ENCODE data around the gene ELAVL2.

The ELAVL2 gene

DNA sequence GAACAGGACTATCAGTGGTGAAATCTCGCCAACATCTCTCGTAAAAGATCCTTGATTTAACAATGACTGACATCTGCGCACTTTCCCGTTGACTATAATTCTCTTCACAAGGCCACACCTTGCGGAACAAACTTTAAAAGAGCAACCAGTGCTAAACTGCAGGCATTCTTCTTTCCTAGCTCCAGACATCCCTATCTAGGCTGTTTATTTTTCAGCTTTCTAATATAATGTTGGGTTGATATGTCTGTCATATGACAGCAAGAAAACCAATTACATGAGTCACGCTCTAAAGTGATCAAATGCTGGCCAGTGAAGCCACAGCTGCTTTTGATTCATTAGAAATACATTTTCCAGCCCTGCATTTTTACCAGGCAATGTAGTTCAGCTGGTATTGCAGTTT is 162.5 kb downstream of the ELAVL2 start:
- H3K9me3 ChIP-seq (ENCODE audit: control insufficient read depth, insufficient read depth, low read length), result no peaks in the 10 kb centered on the region
- H3K4me1 ChIP-seq (ENCODE audit: insufficient read depth, low read length), result peaks cover 11% of the 10 kb centered on the region
- no peaks in the 10 kb centered on the region; the same call in 1 of the 2 replicates for H3K36me3 ChIP-seq (ENCODE audit: insufficient read depth, low read length)
- no peak overlapping the region for H3K9ac ChIP-seq (ENCODE audit: low read depth, low read length)

DNA sequence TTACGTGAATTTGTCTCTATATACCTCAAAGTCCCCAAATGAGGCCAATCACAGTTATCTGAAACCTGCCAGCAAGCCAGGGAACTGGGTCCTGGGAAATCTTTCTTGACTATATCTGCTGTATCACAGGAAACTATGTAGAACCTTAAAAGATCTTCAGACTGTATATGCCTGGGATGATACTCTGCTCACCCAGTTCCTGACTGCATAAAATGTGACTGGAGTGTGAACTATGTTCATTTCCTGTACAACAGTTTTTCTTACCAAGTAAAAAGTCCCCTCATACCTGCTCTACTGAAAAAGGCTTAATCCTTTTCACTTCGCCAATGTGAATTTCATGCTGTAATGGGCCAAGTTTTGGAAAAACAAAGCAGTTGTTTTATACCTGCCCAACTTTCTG is 162.9 kb downstream of the ELAVL2 start:
- peaks cover 11% of the 10 kb centered on the region for H3K4me1 ChIP-seq (ENCODE audit: insufficient read depth, low read length)
- H3K36me3 ChIP-seq (ENCODE audit: insufficient read depth, low read length), result no peaks in the 10 kb centered on the region; the same call in 1 of the 2 replicates
- no peak overlapping the region for H3K9ac ChIP-seq (ENCODE audit: low read depth, low read length)
- no peaks in the 10 kb centered on the region for H3K9me3 ChIP-seq (ENCODE audit: control insufficient read depth, insufficient read depth, low read length)

DNA sequence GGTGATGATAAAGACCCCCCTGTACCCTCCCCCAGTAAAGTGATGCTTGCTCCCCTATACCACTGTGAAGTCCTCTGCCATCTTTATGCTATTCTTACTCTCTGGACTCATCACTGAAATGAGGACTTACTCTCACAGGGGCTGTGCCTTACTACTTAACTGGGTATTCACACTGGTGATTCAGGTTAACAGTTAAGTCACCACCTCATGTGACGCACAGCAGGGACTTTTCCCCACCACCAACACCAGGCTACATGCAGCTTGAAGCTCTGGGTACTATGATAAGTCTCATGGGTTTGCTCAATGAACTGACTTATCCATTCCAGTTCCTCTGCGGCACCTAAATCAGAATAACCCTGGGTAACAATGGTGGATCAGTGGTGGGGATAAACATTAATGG is 163.7 kb downstream of the ELAVL2 start:
- no peaks in the 10 kb centered on the region for H3K9me3 ChIP-seq (ENCODE audit: control insufficient read depth, insufficient read depth, low read length)
- no peak overlapping the region for H3K9ac ChIP-seq (ENCODE audit: low read depth, low read length)
- H3K4me1 ChIP-seq (ENCODE audit: insufficient read depth, low read length), result peaks cover 11% of the 10 kb centered on the region
- no peaks in the 10 kb centered on the region; the same call in 1 of the 2 replicates for H3K36me3 ChIP-seq (ENCODE audit: insufficient read depth, low read length)

DNA sequence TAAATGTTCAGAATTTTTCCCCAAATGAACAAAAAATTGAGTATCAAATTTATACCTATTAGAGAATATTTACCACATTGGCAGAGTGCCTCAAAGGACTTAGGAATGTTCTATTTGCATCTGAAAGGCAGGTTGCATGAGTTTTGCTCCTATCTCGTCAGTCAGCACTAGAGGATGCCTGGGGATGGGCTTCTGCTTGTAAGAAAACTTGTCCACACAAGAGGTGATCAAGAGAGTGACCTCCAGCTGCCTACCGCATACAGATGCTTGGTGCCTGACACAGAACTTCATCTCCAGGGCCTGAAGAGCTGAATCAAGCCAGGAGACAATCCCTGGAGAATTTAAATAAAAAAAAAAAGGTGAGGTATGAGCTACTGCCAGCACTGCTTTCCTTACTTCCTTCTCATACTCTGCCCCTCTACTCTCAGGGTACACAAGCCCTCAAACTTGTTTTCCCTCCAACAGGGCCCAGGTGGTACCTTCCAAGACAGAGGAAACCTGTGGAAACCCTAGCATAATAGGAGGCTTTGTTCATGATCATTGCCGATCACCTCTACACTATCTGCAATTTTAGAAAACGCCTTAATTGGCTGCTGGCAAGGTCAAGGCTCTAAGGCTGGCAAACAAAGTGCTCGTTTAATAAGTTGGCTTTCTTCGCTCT is 166.6 kb downstream of the ELAVL2 start:
- Histone ChIP-seq H3K4me1 (ENCODE audit: insufficient read depth, low read length) (peaks cover 11% of the 10 kb centered on the region), H3K36me3 (ENCODE audit: insufficient read depth, low read length) (no peaks in the 10 kb centered on the region; the same call in 1 of the 2 replicates)

DNA sequence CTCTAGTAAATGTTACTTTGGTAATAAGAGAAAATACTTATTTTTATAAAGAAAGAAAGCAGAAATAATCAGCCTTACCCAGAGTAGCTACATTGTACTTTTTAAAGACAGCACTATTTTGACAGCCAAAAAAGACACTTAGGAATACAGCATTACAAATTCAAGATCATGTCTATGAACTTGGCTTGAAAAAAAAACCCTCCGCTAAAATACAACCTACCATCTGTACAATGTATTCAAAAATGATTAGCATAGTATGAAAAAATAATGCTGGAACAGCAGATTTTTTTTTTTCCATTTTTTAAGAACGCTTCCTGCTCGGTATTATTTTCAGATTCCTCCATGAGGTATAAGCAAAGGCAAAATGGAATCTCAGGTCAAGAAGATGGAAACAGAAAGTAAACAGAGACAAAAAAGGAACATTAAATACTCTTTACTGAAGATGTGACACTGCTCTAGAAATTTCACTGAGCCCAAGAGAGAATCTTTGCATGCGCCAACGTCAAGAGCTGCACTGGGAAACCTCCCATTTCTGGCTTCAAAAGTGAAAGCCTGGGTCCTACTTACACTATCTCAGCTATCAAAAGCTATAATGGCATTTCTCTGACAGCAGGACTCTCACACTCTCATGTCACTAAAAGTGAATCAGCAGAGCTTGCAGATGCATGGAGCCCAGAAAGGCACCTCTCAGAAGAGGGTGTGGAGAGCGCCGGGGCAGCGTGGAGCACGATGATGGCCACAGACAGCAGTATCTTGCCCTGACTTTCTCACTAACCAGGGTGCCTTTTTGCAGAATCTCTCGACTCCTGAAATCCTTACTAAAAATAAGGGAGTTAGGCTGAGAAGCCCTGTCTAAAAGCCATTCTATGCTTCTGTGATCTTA is 167.4 kb downstream of the ELAVL2 start:
- no peaks in the 10 kb centered on the region for H3K9me3 ChIP-seq (ENCODE audit: control insufficient read depth, insufficient read depth, low read length)
- peaks cover 11% of the 10 kb centered on the region for H3K4me1 ChIP-seq (ENCODE audit: insufficient read depth, low read length)
- H3K36me3 ChIP-seq (ENCODE audit: insufficient read depth, low read length), result no peaks in the 10 kb centered on the region; the same call in 1 of the 2 replicates
- no peak overlapping the region for H3K9ac ChIP-seq (ENCODE audit: low read depth, low read length)

More for the DNA sequence above, 166.6 kb downstream of the ELAVL2 start:
- H3K9me3 ChIP-seq (ENCODE audit: control insufficient read depth, insufficient read depth, low read length), result no peaks in the 10 kb centered on the region
- H3K9ac ChIP-seq (ENCODE audit: low read depth, low read length), result no peak overlapping the region

DNA sequence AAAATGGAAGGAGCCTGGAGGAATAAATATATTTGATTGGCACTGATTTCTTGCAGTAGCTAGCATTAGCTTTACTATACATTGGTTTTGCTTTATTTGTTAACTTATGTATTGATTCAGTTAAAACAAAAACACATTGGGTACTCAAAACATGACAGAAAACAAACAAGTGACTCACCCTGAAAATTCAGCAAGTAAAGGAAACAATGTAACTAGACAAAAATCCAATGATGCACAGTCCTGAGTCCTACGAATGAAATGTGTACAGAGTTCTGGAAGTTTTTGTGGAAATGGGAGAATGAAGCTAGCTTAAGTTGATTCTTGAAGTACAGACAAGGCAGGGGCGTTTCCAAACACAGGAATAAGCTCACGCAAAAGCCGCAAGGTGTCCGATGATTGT is 175.0 kb downstream of the ELAVL2 start:
- H3K36me3 ChIP-seq (ENCODE audit: insufficient read depth, low read length), result 0 out of 2 replicates have a peak, but pooled peaks cover 3% of the 10 kb centered on the region
- H3K4me1 ChIP-seq (ENCODE audit: insufficient read depth, low read length), result no peaks in the 10 kb centered on the region
- H3K9me3 ChIP-seq (ENCODE audit: control insufficient read depth, insufficient read depth, low read length), result no peaks in the 10 kb centered on the region
- no peak overlapping the region for H3K9ac ChIP-seq (ENCODE audit: low read depth, low read length)

DNA sequence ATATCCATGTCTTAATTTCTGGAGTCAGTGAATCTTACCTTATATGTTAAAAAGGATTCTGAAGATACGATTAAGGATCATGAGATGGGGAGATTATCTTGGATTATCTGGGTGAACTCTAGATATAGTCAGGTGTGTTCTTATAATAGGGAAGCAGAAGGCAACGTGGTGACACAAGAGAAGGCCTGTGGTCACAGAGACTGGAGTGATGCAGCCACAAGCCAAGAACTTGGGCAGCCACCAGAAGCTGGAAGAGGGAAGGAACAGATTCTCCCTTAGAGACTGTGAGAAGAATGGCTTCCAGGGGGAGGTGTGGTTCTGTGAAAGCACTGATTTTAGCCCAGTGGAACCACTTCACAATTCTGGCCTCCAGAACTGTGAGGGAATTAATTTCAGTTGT is 177.4 kb downstream of the ELAVL2 start:
- Histone ChIP-seq H3K36me3 (ENCODE audit: insufficient read depth, low read length) (0 out of 2 replicates have a peak, but pooled peaks cover 3% of the 10 kb centered on the region), H3K4me1 (ENCODE audit: insufficient read depth, low read length) (no peaks in the 10 kb centered on the region), H3K9ac (ENCODE audit: low read depth, low read length) (no peak overlapping the region), H3K9me3 (ENCODE audit: control insufficient read depth, insufficient read depth, low read length) (no peaks in the 10 kb centered on the region)

DNA sequence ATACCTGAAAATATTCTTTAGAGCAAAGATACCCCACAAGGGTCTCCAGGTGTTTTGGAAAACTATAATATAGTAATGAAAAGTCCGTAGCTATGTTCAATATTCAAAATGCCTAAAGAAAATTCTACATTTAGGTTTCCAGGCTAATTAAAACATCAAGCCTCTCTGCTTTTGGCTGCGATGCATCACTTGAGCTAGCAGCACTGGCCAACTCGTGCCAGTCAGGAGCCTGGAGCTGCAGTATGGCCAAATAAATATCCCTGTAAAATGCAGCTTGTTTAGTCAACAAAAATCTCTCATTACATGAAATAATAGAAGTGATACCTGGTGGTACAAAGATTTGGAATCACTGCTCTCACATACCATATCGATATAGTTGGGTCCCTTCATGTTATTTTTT is 181.1 kb downstream of the ELAVL2 start:
- H3K36me3 ChIP-seq (ENCODE audit: insufficient read depth, low read length), result no peaks in the 10 kb centered on the region
- no peaks in the 10 kb centered on the region for H3K9me3 ChIP-seq (ENCODE audit: control insufficient read depth, insufficient read depth, low read length)
- no peaks in the 10 kb centered on the region for H3K4me1 ChIP-seq (ENCODE audit: insufficient read depth, low read length)
- no peak overlapping the region for H3K9ac ChIP-seq (ENCODE audit: low read depth, low read length)

DNA sequence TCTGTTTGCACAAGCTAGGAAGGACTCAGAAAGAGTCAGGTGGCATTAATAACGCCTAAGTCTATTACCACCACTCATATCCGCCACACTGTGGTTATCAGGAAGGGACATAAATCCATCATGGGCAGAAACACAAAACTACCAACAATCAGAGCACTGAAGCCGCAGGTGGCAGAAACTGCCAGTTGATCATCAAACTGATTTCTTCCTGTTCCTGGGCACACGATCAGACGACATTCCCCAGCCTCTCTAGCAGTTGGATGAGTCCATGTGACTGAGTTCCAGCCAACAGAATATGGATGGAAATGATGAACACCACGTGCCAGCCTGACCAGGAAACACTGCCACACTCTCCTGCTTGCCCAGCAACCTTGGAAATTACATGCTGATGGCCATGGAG is 181.7 kb downstream of the ELAVL2 start:
- H3K9ac ChIP-seq (ENCODE audit: low read depth, low read length), result no peak overlapping the region
- H3K9me3 ChIP-seq (ENCODE audit: control insufficient read depth, insufficient read depth, low read length), result no peaks in the 10 kb centered on the region
- no peaks in the 10 kb centered on the region for H3K36me3 ChIP-seq (ENCODE audit: insufficient read depth, low read length)
- H3K4me1 ChIP-seq (ENCODE audit: insufficient read depth, low read length), result no peaks in the 10 kb centered on the region

DNA sequence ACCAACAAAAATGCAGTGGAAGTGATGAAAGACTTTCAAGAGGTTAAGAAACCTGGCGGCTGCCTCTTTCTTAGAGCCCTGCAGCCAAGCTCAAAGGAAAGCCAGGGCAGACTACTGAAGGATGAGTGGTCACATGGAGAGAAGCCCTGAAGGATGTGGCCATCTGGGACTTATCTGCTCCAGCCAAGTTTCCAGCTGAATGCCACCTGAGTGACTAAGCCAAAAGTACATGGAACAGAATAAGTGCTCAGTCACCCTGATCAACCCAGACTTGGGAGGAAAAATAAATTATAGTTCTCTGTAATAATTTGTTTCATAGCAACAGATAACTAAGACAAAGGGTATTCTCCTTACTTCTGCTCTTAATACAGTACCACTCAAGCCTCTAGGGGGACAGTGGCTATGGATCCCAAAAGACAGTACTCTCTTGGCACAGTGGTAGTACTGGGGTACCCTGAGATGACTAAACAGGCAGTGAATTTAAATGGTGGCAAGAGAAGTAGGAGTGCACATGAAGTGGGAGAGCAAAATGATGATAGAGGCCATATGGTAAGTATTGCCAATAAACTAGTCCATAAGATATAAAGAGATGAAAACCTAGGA is 182.3 kb downstream of the ELAVL2 start:
- Histone ChIP-seq H3K9me3 (ENCODE audit: control insufficient read depth, insufficient read depth, low read length) (no peaks in the 10 kb centered on the region), H3K4me1 (ENCODE audit: insufficient read depth, low read length) (no peaks in the 10 kb centered on the region), H3K36me3 (ENCODE audit: insufficient read depth, low read length) (no peaks in the 10 kb centered on the region), H3K9ac (ENCODE audit: low read depth, low read length) (no peak overlapping the region)

All from ES-I3 (cell line).